Measurements from ENCODE around the gene EIF2B2. TPM values are rescaled to one million over a fixed set of nuclear protein-coding genes. Genes with fewer than 3 reads are reported as not detected.
A peak's percentile ranks its signal among the peaks of the same experiment; 100 is the strongest.

EIF2B2 gene
- 37.2 and 70.8 TPM in 2 replicates for total RNA-seq

DNA sequence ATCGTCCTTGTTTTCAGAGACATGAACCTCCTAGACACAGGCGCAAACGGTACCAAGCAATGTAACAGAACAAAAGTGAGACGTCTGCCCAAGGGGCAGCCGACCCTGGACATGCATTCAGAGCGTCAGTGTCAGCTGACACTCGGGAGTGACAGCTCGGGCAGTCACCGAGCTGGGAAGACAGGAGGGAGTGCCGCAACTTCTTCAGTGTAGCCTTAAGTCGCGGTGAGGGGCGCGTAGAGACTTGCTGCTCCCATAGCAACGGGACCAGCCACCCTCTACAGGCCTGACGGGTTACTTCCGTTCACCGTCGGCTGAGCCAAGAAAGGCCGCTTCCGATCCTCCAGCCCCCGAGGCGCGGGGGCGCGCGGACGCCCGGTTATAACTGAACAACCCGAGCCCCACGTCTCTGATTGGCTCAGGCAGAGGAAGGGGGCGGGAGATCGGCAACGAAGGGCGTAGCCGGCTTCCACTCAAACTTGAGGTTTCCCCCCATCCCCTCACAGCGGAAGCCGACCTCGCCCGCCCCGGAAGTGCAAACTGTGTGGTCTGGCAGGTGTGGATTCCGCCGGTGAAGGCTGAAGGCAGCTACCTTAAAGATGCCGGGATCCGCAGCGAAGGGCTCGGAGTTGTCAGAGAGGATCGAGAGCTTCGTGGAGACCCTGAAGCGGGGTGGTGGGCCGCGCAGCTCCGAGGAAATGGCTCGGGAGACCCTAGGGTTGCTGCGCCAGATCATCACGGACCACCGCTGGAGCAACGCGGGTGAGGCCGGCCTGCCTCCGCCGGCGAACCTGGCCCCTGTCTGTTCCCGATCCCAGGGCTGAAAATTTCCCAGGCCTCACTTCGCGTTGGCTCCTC lies at the start of gene EIF2B2:
EIF2B2 (plus strand) TSS at position 530 of the 858 bp plus-strand sequence; CDS start at position 600, 70 bp downstream.
- DNase-seq (ENCODE audit: low read depth in 2 of 2), result peak; percentile 72 to 94

DNA sequence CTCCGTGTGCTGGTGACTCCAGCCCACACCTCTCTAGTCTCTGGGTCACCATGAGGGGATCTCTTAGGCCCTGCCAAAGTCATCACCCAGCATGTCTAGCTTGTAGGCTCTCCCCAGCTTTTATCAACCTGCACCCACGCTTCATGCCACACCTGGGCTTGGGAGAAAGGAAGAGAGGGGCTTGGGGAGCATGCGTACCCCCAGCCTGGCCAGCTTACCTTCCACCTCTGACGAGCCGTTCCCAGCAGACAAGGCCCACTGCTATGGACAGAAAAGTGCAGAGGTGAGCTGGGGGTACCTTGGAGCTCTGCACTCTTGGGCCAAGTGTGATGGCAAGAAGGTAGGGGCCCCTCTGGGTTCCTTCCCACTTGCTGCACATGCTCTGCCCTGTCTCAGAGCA lies 49.0 kb upstream of the EIF2B2 start:
- no peak for DNase-seq (ENCODE audit: low read depth in 2 of 2)

DNA sequence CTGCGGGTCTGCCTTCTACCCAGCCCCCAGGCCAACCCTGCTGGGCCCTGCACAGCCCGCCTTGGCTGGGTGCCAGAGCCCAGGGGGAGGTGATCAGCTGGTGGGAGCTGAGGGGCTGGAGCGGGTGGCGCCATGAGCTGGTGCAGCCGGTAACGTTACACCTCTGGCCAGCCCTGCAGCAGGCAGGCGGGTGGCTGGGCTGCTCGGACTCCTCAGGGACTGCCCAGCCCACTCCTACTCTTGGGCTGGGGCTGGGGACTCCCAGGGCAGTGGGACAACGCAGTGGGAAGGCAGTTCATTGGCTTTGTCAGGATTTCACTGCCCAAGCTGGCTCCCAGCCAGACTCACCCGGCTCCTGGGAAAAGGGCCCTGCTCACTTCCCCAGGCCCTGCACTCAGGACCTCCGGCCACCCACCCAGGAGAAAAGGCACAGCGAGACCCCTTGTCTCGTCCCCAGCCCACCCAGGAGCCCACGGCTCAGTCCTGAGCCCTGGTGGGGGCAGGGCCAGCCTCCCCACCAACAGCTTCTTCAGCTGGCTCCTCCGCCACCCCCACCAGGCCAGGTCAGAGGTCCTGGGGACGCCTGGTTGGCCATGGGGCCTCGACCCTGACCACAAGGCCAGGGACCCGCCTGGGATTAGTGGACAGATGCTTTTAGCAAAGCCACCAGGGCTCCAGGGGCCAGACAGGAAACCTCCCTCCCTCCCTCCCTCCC lies 48.3 kb upstream of the EIF2B2 start:
- DNase-seq (ENCODE audit: low read depth in 2 of 2), result peak in 1 of 2 donors; percentile 75

DNA sequence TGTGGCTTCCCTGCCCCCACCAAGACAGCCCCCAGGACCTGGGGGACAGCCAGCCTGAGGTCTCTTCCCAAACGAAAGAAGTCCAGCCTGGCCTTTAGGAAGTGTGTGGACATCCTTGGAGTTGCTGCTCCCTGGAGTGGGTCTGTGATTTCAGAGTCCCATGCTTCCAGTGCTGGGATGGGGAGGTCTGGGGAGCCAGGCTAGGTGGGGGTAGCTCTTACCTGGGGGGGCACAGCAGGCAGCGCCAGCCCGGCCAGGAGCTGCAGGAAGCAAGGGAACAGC lies 47.8 kb upstream of the EIF2B2 start:
- DNase-seq (ENCODE audit: low read depth in 2 of 2), result no peak

DNA sequence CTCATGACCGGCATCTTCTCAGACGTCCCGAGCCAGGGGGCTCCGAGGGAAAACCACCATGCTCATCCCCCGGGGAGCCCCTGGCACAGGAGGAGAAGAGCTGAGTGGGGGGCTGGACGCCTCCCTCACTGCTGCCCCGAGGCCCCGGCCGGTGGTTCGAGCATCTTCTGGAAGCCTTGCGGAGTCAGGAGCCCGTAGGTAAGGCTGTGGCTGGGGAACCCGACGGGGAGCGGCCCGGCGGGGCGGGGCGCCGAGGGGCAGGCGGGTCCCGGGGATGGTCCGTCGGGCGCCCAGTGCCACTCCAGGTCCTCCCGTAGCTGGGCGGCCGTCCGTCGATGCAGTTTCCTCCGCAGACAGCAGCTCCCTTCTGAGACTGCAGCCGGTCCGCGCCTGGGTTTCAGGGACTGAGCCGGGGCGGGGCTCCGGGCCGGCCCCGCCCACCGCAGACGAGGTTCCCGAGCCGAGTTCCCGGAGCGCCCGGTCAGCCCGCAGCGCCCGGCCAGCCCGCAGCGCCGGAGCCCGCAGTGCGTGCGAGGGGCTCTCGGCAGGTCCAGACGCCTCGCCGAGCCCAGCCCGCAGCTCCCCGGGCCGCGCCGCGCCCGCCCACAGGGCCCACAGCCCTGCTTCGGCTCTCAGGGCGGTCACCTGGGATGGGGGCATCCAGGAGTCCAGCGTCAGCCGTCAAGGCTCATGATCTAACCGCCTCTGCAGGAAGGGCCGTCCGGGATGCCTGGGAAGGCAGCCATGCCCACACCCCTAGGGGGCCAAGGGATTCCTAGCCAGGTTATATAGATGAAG lies 47.3 kb upstream of the EIF2B2 start, which contains the start of gene PGF:
PGF (minus strand) TSS at position 369 of the 798 bp plus-strand sequence; CDS start at position 14, 355 bp downstream.
- peak in 1 of 2 donors; percentile 79 for DNase-seq (ENCODE audit: low read depth in 2 of 2)

DNA sequence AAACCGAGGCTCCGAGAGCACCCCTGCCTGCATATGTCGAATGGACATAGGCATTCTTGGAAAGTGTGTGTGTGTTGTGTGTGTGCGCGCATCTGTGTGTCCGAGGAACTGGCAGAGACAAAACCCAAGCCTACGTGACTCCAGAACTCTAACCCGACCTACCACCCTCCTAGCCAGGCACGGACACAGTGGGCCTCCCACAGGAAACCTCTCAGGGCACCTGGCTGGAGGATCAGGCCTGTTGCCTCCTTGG lies 46.8 kb upstream of the EIF2B2 start:
- DNase-seq (ENCODE audit: low read depth in 2 of 2), result no peak

DNA sequence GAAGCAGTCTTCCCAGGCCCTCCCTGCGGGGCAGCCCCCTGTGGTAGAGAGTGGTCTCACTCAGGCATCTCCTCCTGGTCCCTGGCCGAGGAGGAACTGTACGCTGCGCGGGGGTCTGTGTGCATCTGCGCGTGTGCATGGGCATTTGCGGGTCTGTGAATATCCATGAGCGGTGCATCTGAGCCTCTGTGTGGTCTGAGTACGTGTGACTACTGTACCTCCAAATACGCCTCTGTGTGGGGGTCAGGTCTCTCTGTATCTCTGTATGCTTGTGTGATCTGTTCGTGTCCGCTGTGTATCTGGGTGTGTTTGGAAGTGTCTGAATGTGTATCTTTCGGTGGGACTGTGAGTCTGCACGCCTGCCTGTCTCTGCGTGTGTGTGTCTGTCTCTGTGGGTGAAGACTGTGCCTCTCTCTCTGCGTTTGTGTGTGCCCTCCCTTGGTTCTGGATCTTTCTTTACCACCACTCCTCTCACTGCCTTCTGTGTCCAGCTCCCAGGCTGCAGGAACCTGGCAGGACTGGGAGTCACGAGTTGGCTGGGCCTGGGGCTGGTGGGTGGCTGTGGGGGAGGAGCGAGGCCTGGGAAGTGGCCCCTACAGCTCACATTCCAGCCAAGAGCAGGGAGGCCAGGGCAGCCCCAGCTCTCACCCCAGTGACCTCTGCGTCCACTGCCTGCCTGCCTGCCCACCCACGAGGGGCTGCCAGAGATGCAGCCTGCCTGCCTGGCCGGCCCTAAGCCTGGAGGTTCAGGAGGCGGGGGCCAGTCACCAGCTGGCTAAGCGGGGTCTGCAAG lies 46.2 kb upstream of the EIF2B2 start:
- no peak for DNase-seq (ENCODE audit: low read depth in 2 of 2)

DNA sequence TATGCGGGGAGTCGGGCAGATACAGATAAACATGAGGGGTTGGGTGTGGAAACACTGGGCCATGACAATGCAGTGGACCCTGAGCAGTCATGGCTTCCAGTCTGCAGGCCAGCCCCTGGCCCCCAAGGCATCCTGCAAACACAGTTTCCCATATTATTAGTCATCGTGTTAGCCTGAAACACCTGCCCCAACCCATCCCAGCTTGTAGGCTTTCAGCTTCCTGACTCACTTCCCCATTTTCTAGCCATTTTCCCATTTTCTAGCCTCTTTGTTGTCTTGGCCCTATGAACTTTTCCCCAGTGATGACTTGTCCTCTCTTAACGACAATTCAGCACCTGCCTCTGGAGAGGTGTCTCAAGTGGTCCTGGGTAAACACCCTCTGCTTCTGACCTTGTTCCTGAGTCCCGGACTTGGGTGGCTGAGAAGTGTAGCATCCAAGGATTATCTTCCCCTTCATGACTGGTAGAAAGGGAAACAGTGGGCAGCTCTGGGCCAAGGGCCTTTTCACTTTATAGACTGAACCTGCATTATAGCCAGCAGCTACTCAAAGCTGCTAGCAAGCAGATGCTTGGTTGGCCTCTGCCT lies 43.0 kb upstream of the EIF2B2 start:
- peak in 1 of 2 donors; percentile 45 for DNase-seq (ENCODE audit: low read depth in 2 of 2)

DNA sequence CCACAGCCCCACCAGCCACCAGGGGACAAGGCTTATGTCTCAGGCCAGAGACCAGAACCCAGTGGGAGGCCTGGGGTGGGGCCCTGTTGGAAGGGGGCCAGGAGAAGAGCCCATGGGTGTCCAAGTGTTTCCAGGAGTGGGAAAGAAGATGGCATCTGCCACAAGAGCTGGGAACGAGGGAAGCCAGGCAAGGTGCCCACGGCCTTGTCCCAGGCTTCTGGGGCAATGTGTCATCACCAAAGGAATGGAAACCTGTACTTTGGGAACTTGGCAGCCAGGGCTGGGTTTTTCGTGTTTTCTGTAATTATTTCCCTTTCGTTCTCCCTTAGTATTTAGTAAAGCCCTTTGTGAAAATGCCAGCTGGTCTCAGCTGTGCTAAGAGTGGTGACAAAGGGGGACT lies 42.0 kb upstream of the EIF2B2 start:
- no peak for DNase-seq (ENCODE audit: low read depth in 2 of 2)

DNA sequence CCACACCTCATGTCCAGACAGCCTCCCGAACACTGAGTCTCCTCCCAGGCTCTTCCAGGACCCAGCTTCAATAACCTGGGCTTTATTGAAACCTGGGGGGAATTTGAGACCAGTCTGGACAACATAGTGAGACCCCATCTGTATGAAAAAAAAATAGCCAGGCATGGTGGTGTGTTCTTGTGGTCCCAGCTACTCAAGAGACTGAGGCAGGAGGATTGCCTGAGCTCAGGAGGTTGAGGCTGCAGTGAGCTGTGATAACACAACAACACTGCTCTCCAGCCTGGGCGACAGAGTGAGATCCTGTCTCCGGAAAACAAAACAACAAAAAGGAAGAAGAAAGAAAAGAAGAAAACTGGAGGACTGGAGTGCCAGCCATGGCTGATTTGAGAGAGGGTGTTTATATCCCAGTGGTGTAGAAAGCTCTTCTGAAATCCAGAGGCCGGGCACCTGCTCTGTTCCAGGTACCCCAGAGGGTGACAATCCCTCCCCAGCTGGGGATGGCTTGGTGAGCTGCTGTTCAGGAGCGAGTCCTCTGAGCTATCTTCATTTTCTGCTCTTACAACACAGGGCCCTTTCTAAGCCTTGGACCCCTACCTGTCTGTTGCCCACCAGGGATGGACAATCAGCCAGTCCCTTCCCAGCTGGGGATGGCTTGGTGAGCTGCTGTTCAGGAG lies 41.3 kb upstream of the EIF2B2 start:
- no peak for DNase-seq (ENCODE audit: low read depth in 2 of 2)

DNA sequence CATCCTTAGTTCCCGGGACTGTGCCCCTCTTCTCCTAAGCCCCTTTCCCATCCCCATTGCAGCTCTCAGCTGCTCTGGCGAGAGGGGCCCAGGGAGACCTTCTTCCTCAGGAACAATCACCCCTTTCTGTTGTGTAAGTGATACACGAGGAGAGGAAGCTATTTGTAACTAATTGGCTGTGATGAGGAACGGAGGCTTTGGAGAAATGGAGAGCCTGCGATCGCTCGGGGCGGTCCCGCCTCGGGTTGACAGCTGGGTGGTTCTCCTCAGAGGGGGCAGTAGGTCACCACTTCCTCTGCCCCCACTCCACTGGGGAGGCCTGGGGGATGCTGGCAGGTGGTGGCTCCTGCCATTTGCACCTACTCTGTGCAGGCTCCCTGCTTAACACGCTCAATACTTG lies 40.7 kb upstream of the EIF2B2 start:
- DNase-seq (ENCODE audit: low read depth in 2 of 2), result no peak

DNA sequence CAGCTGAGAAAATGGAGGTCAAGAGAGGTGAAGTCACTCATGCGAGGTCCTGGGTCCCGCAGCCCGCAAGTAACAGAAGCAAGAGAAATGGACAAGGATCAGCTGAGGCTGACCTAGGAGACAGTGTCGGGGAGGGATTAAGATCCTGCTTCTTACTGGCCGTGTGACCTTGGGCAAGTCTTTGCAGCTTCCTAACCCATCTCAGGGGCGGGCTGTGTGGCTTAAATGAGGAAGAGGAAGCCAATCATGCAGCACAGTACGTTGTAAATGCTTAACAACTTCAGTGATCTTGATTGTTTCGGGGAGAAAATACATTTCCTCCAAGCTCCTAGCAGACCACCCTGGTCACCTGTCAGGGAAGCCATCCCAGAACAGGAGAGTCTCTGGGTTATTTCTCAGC lies 40.2 kb upstream of the EIF2B2 start:
- DNase-seq (ENCODE audit: low read depth in 2 of 2), result no peak

DNA sequence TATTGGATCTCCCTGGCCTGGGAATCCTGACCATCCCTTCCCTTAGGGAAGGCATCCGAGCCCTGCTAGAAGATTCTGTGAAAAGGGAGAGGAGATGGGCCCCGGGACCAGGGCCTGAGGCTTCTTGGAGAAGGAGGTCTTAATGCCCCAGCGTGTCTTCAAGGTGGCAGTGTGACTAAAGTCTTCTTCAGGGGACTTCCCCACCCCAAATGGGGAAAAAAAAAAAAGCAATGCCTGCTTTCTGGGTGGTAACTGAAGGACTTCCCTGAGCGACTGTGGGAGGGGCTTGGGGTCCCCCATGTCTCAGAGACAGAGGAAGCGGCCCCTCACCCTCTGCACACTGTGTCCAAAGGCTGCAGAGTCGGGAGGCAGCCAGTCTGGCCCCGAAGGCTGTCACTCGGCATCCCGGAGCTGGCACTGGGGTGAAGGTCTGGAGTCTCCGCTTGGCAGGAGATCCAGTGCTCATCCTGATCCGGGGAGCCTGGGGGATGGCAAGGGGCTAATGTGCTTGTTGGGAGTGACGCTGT lies 39.5 kb upstream of the EIF2B2 start:
- no peak for DNase-seq (ENCODE audit: low read depth in 2 of 2)

DNA sequence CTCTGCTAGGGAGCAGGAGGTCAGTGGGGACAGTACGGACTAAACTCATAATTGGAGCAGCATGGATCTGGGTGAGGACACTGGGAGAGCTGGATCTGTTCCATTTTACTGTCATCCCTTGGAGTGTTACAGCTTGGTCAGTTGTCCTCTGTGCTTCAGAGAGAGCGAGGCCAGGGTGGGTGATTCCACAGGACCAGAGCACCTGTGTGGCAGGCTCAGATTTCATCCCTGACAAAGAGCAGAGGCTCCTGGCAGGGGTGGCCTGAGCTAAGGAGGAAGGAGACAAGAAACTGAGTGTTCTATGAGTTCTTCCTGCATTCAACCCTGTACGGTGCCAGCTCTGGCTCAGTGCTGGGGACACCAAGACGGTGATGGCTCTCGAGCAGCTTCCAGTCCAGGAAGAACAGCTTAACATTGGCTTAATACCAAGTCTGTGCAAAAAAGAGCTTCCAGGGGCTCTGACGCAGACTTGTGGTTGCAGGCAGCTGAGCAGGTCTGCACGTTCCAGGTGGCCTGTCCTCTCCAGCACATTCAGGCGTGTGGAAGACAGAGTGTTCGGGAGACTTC lies 38.9 kb upstream of the EIF2B2 start:
- no peak for DNase-seq (ENCODE audit: low read depth in 2 of 2)

DNA sequence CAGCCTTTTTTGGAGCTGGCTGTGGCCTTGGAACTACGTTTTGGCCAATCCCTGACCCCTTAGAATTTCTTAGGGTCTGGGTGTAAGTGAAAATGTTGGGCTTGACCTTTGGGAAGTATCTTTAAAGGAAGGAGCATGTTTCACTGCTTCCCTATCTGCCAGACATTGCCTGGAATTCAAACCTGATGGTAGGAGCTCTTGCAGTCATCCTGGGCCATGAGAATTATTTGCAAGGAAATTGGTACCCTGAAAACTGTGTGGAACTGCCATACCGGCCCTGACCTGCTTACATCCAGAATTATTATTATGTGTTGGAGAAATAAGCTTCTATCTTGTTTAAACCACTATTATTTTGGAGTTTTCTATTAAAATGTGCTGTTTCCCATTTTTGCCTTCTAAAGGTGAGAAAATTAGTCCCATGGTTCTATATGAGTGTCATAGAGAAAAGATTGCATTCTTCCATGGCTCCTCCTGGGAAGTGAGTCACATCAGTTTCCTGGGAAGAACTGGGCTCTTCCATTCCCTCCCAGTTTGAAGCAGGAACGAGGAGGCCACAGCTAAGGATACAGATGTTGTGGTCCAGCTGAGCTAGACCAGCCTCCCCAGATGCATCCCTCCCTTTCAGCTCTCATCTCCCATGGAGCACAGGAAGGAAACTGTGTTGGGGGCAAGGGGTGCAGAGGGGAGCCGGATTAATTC lies 37.8 kb upstream of the EIF2B2 start:
- peak in 1 of 2 donors; percentile 79 for DNase-seq (ENCODE audit: low read depth in 2 of 2)

DNA sequence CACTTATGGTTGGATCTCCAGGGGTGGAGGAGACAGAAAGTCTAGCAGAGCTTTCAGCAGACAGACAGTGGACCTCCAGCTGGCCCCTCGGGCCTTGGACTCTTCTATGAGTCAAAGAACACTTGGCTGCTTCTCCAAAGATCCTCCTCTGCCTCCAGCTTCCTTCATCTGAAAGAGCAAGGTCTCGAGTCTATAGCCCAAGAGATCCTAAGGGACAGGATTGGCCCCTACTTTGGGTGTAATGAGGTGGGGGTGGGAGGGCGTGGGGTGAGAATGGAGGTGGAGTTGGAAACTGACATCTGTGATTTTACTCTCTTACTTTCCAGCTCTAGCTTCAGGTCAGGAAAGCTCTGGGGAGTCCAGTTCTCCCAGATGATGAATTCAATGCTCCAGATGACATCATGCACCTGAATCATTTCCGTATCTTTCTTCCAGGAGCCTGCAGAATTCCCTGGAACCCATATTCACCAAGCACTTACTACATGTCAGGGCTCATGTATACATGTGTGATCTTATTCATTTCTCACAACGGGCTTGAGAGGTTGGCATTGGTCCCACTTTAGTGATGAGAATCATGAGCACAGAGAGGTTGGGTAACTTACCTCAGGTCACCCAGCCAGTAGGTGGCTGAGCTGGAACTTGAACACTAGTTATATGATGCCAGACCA lies 37.1 kb upstream of the EIF2B2 start:
- DNase-seq (ENCODE audit: low read depth in 2 of 2), result peak in 1 of 2 donors; percentile 82

DNA sequence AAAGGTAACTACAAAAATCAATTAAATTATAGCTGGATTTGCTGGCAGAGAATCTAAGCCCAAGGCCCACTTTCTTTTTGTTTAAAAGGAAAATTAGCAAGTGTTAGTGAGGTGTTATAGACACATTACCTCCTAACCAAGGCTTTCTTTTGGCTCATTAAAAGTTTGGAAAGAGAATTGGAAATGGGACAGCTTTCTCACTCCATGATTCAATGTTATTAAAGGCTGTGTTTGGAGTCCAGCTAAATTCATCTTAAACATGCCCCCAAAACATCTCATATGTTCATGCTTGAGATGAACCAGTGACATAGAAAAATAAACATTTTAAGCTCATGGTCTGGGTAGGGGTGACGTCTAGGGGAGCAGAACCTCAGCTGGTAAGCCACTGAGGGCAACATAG lies 33.9 kb upstream of the EIF2B2 start:
- no peak for DNase-seq (ENCODE audit: low read depth in 2 of 2)

DNA sequence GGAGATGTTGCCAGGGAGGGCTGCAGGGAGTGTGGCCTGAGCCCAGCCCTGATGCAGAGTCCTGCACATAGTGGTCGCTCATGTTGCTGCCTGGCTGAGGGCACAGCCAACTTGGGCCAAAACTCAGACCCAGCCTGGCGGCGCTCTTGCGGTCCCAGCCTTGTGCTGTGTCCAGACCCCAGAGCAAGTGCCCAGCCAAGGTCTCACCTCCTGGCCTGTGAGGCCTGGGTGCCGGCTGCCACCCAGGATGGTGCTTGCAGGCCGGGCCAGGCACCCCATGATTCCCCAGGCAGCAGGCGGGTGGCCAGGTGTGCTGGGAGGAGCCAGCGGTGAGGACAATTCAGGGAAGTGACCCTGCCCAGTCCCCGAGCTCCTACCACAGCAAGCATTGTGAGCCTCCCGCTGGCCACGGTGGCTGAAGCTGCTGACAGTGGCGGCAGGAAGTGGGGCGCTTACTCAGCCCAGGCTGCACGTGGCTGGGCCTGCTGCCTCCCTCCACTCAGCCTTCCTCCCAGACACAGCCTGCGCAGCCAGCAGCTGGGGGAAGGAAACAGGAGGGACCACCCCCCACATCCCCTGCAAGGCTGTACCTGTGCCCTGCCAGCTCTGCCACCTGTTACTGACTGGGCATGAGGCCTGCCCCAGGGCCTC lies 29.6 kb upstream of the EIF2B2 start:
- DNase-seq (ENCODE audit: low read depth in 2 of 2), result peak; percentile 74 to 95
